ENCODE results near the gene ABCG4. TPM values are rescaled to one million over a fixed set of nuclear protein-coding genes. Genes with fewer than 3 reads are reported as not detected.
A peak's percentile ranks its signal among the peaks of the same experiment; 100 is the strongest.

The ABCG4 gene
- total RNA-seq, 1 experiment from 2014 or later = 0.05 TPM

GRCh38 chr11:119205574-119206510, 57.0 kb downstream of the ABCG4 start, which contains the start of gene CBL:
TSS of gene CBL (plus strand) at chr11:119206339. CDS start at chr11:119206418, 79 bp downstream.
- DNase-seq (ENCODE audit: low spot score) = peak; percentile 66

- DNase-seq (ENCODE audit: low spot score) = no peak
These were observed 57.9 kb downstream of the ABCG4 start for GRCh38 chr11:119206511-119207414.

- DNase-seq (ENCODE audit: low spot score) = no peak
These were observed 58.6 kb downstream of the ABCG4 start for GRCh38 chr11:119207415-119207960.

GRCh38 chr11:119209186-119209585, 60.3 kb downstream of the ABCG4 start:
- DNase-seq (ENCODE audit: low spot score) = no peak

- DNase-seq (ENCODE audit: low spot score) = no peak
These were observed 61.2 kb downstream of the ABCG4 start for GRCh38 chr11:119210050-119210449.

Other genes starting within 250 kb of the ABCG4 start
- gene BCL9L, start 223.1 kb upstream of the ABCG4 start, total RNA-seq (2014; rRNA removed; shearing (Covaris generic)) = 7.2 and 17.2 TPM in 2 replicates
- gene UPK2, start 192.8 kb upstream of the ABCG4 start, total RNA-seq (2014; rRNA removed; shearing (Covaris generic)) = not detected in 2 replicates
- gene FOXR1, start 177.3 kb upstream of the ABCG4 start, total RNA-seq (2014; rRNA removed; shearing (Covaris generic)) = not detected in 2 replicates
- 24.9 and 45.6 TPM in 2 replicates for gene CENATAC, start 150.9 kb upstream of the ABCG4 start, total RNA-seq (2014; rRNA removed; shearing (Covaris generic))
- gene RPS25, start 130.7 kb upstream of the ABCG4 start, total RNA-seq (2014; rRNA removed; shearing (Covaris generic)) = 789 and 797 TPM in 2 replicates
- 57.9 and 83.5 TPM in 2 replicates for gene TRAPPC4, start 130.3 kb upstream of the ABCG4 start, total RNA-seq (2014; rRNA removed; shearing (Covaris generic))
- 5.0 and 7.5 TPM in 2 replicates for gene SLC37A4, start 118.2 kb upstream of the ABCG4 start, total RNA-seq (2014; rRNA removed; shearing (Covaris generic))
- 112 and 125 TPM in 2 replicates for gene HYOU1, start 91.8 kb upstream of the ABCG4 start, total RNA-seq (2014; rRNA removed; shearing (Covaris generic))
- gene VPS11, start 81.2 kb upstream of the ABCG4 start, total RNA-seq (2014; rRNA removed; shearing (Covaris generic)) = 13.5 and 16.5 TPM in 2 replicates
- gene HMBS, start 64.2 kb upstream of the ABCG4 start, total RNA-seq (2014; rRNA removed; shearing (Covaris generic)) = 2.7 and 6.6 TPM in 2 replicates
- 9.8 and 10.5 TPM in 2 replicates for gene DPAGT1, start 47.2 kb upstream of the ABCG4 start, total RNA-seq (2014; rRNA removed; shearing (Covaris generic))
- 4.7 and 7.2 TPM in 2 replicates for gene C2CD2L, start 41.7 kb upstream of the ABCG4 start, total RNA-seq (2014; rRNA removed; shearing (Covaris generic))
- gene HINFP, start 27.5 kb upstream of the ABCG4 start, total RNA-seq (2014; rRNA removed; shearing (Covaris generic)) = 6.4 and 8.4 TPM in 2 replicates
- 7.9 and 15.0 TPM in 2 replicates for gene NLRX1, start 19.7 kb downstream of the ABCG4 start, total RNA-seq (2014; rRNA removed; shearing (Covaris generic))
- gene NHERF4, start 36.4 kb downstream of the ABCG4 start, total RNA-seq (2014; rRNA removed; shearing (Covaris generic)) = not detected in 2 replicates
- gene CBL, start 57.3 kb downstream of the ABCG4 start, total RNA-seq (2014; rRNA removed; shearing (Covaris generic)) = 8.1 and 9.7 TPM in 2 replicates
- 25.4 and 42.9 TPM in 2 replicates for gene MCAM, start 168.1 kb downstream of the ABCG4 start, total RNA-seq (2014; rRNA removed; shearing (Covaris generic))
- 3.9 and 5.0 TPM in 2 replicates for gene RNF26, start 185.5 kb downstream of the ABCG4 start, total RNA-seq (2014; rRNA removed; shearing (Covaris generic))
- not detected in 2 replicates for gene C1QTNF5, start 191.8 kb downstream of the ABCG4 start, total RNA-seq (2014; rRNA removed; shearing (Covaris generic))
- gene MFRP, start 197.7 kb downstream of the ABCG4 start, total RNA-seq (2014; rRNA removed; shearing (Covaris generic)) = not detected in 2 replicates
- gene USP2, start 232.6 kb downstream of the ABCG4 start, total RNA-seq (2014; rRNA removed; shearing (Covaris generic)) = 0.17 TPM in 1 of 2 replicates, not detected in the other